ENCODE results near the gene GRAPL.
"Not testable (repeated sequence)": the region's sequence is repeated elsewhere in the genome, so short reads cannot be mapped to it uniquely, and the experiment has no call there.

The GRAPL gene

GRCh38 chr17:19127148-19127980, at the start of gene GRAPL:
GRAPL (plus strand) TSS chr17:19127589; CDS start chr17:19127620, 31 bp downstream.
- not testable (repeated sequence) for DNase-seq

DNA sequence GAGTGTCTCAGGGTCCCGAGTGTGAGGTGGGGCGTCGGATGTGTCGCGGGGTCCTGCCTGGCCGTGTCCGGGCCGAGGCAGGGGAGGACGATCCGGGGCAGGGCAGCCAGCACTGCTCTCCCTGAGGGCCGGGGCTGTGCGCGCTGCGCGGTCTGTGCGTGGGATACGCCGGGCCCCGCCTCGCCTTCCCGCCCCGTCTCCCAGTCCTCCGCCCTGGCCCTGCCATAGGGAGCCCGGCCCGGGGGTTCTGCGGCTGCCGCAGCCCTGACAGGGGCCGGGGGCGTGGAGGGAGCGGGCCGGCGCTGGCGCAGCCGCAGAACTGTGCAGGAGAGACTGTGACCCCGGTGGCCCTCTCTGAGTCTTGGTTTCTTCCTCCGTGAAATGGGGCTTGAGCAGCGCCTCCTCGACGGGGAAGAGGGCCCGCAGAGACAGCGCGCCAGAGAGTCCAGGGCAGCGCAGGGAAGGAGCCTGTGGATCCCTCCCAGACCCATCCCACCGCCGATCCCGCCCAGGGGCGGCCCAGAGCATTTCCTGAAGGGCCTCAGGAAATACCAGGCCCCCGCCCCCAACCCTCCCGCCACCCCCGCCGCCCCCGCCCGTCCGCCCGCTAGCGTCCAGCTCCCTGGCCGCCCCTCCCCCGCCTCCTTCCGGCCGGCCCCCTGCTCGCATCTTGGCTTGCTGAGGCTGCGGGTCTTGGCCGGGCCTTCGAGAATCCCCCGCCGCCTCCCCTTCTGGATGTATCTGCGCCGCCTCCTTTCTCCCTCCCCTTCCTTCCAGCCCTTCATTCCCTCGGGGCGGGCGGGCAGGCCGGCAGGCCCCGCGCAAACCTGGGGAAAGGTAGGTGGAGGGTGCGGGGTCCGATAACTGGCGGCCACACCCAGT, 38.3 kb upstream of the GRAPL start:
- not testable (repeated sequence) for DNase-seq

DNA sequence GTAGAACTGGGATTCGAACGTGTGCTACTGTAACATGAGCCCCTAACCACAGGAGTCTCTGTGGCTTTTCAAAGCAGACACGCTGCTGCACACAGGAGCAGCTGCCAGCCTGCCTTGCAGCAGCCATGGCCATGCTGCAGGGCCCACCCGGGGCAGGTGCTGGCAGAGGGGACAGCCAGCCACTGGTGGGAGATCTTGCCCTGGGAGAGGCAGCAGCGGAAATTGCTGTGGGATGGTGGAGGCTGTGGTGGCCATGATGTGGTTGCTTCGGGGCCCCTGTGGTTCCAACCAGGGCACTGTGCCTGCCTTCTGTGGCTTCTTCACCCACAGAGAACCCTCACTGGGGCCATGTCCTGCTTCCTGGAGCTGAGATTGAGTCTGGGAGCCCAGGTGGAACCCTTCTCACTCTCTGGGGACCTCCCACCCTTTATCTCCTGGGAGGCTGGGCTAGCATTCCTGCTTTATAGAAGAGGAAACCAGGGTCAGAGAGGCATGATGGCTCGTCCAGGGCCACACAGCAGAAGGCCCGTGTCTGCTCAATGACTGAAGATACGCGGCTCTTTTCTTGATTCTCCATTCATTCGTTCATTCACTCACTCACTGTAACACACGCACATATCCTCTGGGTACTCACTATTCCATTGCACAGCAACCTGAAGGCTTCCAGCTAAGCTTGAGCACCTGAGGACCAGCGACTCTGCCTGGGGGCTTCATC, 37.2 kb upstream of the GRAPL start:
- DNase-seq = not testable (repeated sequence)

- DNase-seq = not testable (repeated sequence)
Measured at GRCh38 chr17:19092737-19093683, 34.4 kb upstream of the GRAPL start.

DNA sequence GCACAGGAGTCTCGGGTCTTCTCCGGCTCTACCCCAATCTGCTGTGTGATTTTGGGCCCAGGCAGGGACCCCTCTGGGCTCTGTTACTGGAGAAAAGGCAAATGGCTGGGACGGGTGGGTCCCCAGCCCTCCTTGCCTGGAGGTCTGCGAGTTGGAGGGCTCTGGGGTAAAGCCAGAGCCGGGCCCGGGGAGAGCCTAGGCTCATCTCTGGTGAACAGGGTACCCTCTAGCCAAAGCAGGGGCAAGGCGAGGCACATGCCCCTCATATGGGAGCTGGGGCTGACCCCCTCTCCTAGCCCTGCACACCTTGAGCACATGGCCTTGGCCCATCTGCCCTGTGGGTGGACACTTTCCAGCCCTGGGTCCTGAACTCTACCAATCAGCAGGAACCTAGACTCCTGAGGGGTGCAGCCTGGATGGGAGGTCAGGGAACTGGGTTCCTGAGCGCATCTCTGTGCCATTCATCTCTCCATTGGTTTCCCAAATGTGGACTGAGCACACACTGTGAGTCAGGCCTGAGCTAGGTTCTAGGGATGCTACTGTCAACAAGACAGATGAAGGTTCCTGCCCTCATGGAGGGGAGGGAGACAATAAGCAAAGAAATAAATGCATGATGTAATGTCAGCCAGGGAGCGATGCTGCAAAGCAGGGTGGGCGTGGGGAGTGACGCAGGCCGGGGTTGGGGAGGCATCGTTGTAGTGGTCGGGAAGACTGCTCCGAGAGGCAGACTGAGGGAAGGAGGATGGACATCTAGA, 33.5 kb upstream of the GRAPL start:
- not testable (repeated sequence) for DNase-seq

DNA sequence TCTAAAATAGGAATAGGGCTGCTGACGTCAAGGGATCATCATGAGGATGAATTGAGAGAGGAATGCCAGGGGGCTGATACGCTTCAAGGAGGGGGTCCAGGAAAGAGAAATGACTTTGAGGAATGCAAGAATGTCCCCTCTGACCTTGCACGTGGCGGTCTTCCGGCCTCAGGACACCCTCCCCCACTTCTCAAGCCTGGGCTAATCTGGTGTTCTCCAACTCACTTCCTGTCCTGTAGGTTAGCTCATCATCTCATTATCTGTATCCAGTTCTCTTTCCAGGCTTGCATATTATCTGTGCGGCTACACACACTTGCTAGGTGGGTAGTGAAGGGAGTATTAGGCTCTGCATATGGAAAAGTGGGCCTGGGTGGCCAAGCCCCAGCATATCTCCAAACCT, 18.9 kb upstream of the GRAPL start:
- DNase-seq = not testable (repeated sequence)

- not testable (repeated sequence) for DNase-seq
Measured at GRCh38 chr17:19110189-19111097, 16.9 kb upstream of the GRAPL start.

- DNase-seq = peak; percentile 72
Measured at GRCh38 chr17:19111111-19111711, 16.2 kb upstream of the GRAPL start.

- DNase-seq = peak; percentile 59
Measured at GRCh38 chr17:19111801-19112458, 15.5 kb upstream of the GRAPL start.

DNA sequence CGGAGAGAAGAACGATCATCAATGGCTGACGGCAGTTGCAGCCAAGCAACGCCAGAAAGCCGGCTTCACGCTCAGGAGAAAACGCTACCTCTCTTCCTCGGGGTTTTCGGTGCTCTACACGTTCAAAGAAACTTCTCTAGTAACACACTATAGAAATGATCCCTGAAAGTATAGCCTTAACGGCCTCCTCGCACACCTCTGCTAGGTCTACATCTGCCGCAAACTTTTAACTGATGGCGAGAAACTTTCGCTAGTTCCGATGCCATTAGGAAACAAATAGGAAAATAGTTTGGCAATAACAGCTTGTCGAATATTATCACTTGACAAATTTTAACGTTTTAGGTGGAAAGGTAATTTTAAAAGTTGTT, 14.9 kb upstream of the GRAPL start:
- DNase-seq = peak; percentile 2

DNA sequence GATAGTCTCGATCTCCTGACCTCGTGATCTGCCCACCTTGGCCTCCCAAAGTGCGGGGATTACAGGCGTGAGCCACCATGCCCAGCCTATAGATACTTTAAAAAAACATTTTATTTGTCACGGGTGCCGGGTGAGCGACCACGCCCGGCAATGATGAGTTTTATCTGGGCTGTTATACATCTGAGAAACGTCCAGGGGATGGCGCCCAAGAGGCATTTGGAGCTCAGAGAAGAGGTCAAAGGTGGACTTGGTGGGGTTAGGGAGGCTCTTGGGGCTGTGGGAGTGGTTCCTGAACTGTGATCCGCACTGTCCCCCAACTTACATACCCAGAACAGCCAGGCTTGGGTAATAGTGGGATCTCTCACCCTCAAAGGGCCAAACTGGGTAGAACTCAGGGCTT, 8.7 kb upstream of the GRAPL start:
- DNase-seq = not testable (repeated sequence)

DNA sequence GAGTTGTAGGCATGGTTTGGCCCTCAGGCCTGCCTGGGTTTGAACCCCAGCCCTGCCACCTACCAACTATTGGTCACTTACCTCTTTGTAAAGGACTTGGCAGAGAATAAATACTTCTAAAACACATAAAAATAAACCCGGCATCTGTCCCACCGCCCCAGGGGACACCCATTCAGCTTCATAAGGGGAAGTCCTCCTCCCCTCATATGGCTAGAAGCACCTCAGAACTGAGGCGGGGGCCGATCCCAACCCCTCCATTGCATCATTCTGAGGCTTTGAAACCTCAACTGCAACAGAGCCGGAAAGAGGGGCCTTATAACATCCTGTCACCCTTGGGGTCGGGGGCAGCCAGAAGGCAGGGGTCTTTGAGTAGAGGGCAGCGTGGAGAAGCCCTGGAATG, 2.1 kb upstream of the GRAPL start:
- DNase-seq = not testable (repeated sequence)

DNA sequence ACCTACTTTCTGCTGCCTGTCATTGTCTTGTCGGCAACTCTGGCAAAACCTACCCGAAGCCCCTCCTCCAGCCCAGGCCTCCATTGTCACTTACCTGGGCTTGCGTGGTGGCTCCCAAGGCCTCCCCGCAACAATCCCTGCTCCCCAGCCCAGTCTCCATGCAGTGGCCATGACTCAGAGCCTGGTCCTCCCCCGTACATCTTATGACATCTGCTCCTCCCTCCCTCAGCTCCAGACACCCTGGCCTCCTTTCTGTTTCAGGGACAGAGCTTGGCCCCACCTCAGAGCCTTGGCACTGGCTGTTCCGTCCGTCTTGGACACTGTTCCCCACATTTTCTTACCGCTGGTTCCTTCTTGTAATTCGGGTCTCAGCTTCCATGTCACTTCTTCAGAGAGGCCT, 2.1 kb downstream of the GRAPL start:
- not testable (repeated sequence) for DNase-seq

DNA sequence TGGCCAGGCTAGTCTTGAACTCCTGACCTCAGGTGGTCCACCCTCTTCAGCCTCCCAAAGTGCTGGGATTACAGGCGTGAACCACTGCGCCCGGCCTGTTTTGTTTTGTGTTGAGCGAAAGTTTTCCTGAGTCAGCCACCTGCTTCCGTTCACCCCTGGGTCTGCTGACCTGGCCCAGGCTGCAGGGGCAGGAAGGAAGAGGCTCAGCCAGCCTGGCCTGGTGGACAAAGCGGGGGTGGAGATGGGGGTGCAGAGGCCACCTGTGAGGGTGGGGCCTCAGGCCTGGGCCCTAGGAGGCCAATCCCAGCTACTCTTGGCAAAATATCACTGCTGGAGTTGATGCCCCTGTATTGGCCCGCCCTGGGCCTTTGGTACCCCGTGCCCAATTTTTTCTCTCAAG, 3.7 kb downstream of the GRAPL start:
- not testable (repeated sequence) for DNase-seq

DNA sequence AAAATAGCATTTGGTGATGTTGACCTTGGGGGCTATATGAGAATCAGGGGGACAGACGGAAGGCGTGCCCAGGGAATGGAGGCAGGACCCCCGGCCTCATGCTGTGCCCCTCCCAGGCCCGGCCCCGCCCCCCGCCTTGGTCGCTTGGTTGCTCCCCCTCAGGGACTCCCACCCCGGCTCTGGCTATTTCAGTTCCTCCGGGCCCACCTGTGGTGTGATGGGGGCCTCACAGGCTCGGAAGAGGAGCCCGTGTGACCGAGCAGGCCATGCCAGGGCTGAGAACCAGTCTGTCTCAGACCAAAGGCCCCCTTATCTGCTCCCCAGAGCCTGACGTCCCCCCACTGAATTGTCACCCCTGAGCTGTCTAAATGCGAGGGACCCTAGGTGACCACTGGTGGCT, 4.4 kb downstream of the GRAPL start:
- not testable (repeated sequence) for DNase-seq

DNA sequence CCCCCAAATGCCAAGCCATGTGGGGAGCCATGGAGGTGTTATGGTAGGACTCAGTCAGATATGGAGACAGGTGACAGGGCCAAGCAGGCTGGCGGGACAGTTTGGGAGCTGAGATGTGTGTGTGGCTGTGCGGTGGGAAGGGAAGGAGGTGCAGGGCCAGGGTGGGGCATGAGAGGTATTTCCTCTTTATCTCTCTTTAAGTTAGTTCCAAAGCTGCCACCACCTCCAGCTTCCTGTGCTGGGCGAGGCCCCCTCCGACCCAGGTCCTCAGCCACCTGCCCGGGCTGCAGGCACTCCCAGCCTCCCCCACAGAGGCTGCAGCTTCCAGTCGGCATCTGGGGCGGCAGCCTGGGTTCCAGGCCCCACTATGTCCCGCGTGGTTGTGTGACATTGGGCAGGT, 6.4 kb downstream of the GRAPL start:
- not testable (repeated sequence) for DNase-seq

GRCh38 chr17:19135391-19135790, 8.0 kb downstream of the GRAPL start:
- not testable (repeated sequence) for DNase-seq

DNA sequence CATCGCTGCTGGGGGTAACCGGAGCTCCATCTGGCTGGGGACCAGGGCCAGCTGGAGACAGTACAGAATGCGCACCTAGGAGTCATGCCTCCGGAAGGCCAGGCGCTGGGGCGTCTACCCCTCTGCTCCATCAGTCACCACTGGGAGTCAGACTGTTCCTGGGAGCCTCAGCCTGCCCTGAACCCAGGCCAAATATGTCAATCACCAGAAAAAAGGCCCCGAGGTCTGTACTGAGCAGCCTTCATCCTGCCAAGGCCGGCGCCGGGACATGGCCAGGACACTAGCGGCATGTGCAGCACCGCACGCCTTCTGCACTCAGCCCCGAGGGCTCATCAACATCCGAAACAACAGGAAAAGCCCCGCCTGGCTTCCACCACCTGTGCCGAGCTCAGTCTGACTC, 8.7 kb downstream of the GRAPL start:
- DNase-seq = not testable (repeated sequence)

DNA sequence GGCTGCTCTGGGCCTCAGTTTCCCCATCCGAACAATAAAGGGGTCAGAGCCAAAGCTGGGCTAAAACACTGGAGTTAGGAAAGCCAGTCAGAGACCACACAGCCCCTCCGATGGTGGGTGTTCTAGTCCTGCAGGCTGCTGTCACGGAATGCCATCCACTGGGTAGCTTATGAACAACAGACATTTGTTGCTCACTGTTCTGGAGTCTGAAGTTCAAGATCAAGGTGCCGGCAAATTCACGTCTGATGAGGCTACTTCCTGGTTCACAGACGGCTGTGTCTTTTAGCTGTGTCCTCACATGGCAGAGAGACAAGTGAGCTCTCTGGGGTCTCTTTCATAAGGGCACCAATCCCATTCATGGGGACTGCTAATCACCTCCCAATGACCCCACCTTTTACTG, 9.2 kb downstream of the GRAPL start:
- DNase-seq = not testable (repeated sequence)

Data from CD4-positive, alpha-beta T cell treated with Interleukin-10 for 1 hour (primary cell).